Mesodermal cell (in vitro differentiated cells): ENCODE data around the gene ZNF273.

Source experiments
- H3K27ac ChIP-seq: 2 replicates; pipeline ENCODE4 v1.7.0; 2013; ENCODE audit warnings: mild to moderate bottlenecking, low read depth, low read length, moderate library complexity; ENCODE audit not compliant: severe bottlenecking
- H3K36me3 ChIP-seq: 2 replicates; pipeline ENCODE4 v1.7.1; 2013; ENCODE audit warnings: mild to moderate bottlenecking, low read length, moderate library complexity; ENCODE audit not compliant: control insufficient read depth, insufficient read depth
- H3K4me1 ChIP-seq: one replicate; pipeline ENCODE4 v1.7.1; 2013; ENCODE audit warnings: mild to moderate bottlenecking, low read length; ENCODE audit not compliant: insufficient read depth, control insufficient read depth, poor library complexity, severe bottlenecking
- H3K4me3 ChIP-seq: 2 replicates; pipeline ENCODE4 v1.7.0; 2013; ENCODE audit warnings: low read length, control low read depth, mild to moderate bottlenecking; ENCODE audit not compliant: insufficient read depth, poor library complexity, severe bottlenecking; ENCODE audit errors: extremely low read depth
- H3K9me3 ChIP-seq: 2 replicates; pipeline ENCODE4 v1.7.1; 2013; ENCODE audit warnings: mild to moderate bottlenecking, low read length, moderate library complexity; ENCODE audit not compliant: control insufficient read depth
- WGBS, 2 experiments: methylation state at CpG; one replicate each; pipeline ENCODE4 v1.1.5; 2013; ENCODE audit warnings: missing lambda C conversion rate in 2 of 2; ENCODE audit not compliant: insufficient coverage in 2 of 2; 5-methylcytosine and 5-hydroxymethylcytosine counted together

ZNF273 gene

DNA sequence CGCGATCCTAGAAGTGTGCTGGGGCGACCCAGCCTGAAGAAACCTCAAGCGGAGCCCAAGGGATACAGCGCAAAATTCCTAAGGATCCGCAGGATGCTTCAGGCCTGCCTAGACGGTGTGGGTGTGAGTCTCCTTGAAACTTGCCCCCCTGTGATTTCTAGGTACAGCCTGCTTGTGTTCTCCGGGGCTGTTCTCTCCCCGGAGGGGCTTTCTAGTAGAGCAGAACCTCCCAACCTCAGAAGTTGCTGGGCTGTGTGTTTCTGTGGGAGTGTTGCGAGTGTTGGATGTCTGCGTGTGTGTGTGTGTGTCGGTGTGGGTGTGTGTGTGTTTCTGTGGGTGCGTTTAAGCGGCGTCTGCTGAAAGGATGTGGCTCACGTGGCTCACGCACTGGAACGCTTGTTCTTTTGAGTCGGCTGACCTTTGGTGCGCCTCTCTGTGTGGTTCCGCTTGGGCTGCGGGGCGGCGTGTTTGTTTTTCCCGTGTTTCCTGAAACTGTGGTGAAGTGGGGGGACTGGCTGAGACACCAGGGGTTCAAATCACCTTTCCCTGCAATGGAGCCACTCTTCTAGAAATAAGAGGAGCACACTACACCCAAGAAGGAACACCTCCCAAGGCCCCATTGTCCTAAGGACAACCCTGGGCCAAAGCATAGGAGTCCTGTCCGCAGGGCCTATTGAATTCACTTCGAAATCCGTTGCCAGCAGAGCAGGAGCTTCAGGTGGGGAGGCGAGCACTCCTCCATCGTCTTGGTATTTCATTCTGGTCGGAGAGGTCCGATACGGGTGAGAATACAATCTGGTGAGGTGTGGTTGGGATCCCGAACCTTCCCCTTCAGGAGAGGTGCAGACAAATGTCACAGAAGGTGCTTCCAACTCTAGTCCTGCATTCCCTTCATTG lies 25.1 kb upstream of the ZNF273 start:
- no peak overlapping the region for H3K27ac ChIP-seq
- no peaks in the 10 kb centered on the region for H3K36me3 ChIP-seq
- 82 to 84% methylated on average over 29 to 33 of the region's 34 CpGs for WGBS, 2 experiments

DNA sequence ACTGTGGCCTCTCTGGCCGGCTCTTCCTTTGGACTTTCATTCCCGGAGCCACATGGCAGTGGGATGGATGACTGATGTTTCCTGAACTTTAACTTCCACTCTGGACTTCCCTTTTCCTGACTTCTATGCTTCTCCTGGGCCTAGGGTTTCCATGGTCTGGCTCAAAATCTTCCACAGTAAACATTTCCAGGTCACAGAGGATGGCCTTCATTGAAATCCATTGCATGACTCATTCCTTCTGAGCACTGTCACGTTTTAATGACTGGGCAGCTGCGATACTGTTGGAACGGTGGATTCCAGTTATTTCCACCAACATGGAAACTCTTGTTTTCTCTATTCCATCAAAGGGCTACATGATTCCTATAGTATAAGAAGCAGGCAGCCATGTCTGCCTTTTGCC lies 24.4 kb upstream of the ZNF273 start:
- Histone ChIP-seq H3K4me3 (no peak overlapping the region), H3K27ac (no peak overlapping the region), H3K4me1 (no peaks in the 10 kb centered on the region), H3K36me3 (no peaks in the 10 kb centered on the region), H3K9me3 (peaks cover 33% of the 10 kb centered on the region)
- WGBS, 2 experiments, result 82 to 91% methylated on average over 3 to 4 of the region's 5 CpGs

More for the DNA sequence above, 25.1 kb upstream of the ZNF273 start:
- Histone ChIP-seq H3K4me3 (no peak overlapping the region), H3K4me1 (no peaks in the 10 kb centered on the region), H3K9me3 (peaks cover 27% of the 10 kb centered on the region)

DNA sequence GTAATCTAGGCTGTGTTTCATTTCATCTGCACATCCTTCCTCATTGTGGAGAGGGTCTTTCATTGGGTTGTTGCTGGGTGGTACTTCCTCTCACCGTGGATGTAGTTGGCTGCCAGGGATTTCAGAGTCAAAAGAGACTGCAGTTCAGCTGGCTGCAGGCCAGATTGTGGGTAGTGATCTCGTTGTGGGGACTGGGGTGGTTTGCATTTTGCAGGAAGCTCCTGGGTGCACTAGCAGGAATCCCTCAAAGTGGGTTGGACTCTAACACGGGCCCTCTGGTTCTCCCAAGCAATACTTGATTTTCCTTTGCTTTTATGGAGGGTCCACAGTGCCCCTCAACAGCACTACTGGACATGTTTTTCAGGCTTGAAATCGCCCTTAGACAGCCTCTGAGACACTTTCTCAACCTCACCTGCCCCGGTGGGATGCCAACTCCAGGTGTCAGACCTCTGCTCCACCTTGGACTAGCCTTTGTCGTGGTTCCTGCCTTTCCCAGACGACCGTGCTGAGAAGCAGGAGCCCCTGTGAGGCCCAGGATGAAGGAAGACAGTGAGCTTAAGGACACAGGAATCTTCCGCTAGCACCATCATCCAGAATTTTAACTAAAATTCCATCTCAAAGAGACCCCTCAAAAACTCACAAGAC lies 23.9 kb upstream of the ZNF273 start:
- H3K4me3 ChIP-seq, result no peak overlapping the region
- WGBS, 2 experiments, result 68 to 72% methylated on average over 7 to 9 of the region's 9 CpGs
- H3K36me3 ChIP-seq, result no peaks in the 10 kb centered on the region
- peaks cover 34% of the 10 kb centered on the region for H3K9me3 ChIP-seq
- H3K27ac ChIP-seq, result no peak overlapping the region
- no peaks in the 10 kb centered on the region for H3K4me1 ChIP-seq

DNA sequence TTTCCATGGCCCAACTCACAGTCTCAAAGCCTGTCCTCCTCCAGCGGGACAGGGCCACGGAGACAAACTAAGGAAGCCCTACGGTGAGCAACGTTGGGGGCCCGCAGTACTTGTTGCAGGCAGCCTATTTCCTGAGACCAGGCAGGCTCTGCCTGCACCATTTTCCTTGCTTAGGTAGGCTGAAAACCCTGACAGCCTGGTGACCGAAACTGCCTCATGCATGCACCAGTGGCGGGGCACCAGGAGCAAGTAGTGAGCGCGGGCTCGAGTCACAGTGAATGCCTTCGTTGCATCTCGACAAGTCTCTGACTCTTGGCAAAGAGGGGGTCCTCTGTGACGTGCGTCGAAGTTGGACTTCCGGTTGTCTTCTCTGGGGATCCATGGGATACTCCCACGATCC lies 23.3 kb upstream of the ZNF273 start:
- Histone ChIP-seq H3K4me3 (no peak overlapping the region), H3K4me1 (no peaks in the 10 kb centered on the region), H3K36me3 (no peaks in the 10 kb centered on the region), H3K9me3 (peaks cover 34% of the 10 kb centered on the region), H3K27ac (no peak overlapping the region)
- 92 to 93% methylated on average over 17 of the region's 17 CpGs for WGBS, 2 experiments

DNA sequence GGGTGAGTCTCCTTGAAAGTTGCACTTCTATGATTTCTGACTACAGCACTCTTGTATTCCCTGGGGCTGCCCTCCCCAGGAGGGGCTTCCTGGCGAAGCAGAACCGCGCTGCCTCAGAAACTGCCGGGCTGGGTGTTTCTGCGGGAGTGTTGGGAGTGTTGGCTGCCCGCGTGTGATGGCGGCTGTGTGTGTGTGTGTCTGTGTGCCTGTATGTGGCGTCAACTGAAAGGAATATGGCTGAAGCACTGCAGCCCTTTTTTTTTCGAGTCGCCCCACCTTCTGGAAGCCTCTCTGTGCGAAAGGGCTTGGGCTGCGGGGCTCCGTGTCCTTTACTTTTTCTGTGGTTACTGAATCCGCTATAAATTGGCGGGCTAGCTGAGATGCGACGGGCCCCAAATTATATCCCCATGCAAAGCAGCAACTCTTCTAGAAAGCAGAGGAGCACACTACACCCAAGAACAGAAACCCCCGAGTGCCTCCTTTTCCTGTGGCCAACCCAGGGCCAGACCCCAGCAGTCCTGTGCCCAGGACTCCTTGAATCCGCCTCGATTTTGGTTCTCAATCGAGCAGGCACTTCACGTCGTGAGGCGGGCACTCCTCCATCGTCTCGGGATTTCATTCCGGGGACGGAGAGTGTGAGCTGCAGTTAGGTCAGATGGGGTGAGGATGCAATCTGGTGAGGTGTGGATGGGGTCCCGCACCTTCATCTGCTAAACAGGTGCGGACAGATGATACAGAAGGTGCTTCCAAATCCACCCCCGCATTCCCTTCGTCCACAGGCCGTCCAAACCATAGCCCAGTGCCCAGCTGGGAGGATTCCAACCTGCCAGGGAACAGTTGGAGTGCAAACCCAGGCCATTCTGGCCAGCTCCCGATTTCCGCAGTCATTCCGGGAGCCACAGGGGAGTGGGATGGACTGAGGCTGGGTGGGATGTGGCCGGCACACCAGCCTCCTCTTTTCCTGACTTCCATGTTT lies 22.5 kb upstream of the ZNF273 start:
- H3K9me3 ChIP-seq, result peaks cover 31% of the 10 kb centered on the region
- no peaks in the 10 kb centered on the region for H3K36me3 ChIP-seq
- H3K27ac ChIP-seq, result no peak overlapping the region

DNA sequence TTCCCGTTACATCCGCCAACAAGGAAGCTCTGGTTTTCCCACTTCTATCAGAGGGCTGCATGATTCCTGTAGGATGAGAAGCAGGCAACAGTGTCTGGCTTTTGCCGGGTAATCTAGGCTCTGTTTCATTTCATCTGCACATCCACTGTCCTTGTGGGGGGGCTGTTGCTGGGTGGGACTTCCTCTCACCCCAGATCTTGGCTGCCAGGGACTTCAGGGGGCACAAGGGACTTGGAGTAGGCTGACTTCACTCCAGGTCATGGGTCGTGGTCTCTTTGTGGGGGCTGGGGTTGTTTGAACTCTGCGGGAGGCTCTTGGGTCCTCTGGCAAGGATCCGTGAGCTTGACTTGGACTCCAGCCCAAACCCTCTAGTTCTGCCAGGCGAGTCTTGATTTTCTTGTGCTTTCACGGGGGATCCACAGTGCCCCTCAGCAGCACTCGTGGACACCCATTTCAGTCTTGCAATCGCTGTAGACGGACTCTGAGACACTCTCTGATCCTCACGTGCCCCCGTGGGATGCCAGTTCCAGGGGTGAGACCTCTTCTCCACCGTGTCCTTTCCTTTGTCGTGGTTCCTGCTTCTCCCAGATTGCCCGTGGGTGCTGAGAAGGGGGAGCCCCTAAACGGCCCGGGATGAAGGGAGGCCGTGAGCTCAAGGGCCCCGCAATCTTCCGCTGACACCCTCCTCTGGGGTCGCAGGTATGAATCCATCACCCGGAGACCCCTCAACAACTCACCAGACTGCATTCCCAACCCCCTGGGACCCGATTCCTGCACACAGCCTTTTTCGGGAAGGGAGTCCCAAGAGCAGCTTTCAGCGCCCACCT lies 21.4 kb upstream of the ZNF273 start:
- Histone ChIP-seq H3K9me3 (peaks cover 31% of the 10 kb centered on the region), H3K36me3 (no peaks in the 10 kb centered on the region), H3K4me3 (no peak overlapping the region), H3K4me1 (no peaks in the 10 kb centered on the region), H3K27ac (no peak overlapping the region)
- WGBS, 2 experiments, result 92 to 93% methylated on average over 24 of the region's 26 CpGs

More for the DNA sequence above, 22.5 kb upstream of the ZNF273 start:
- no peak overlapping the region for H3K4me3 ChIP-seq
- H3K4me1 ChIP-seq, result no peaks in the 10 kb centered on the region
- WGBS, 2 experiments, result 88 to 89% methylated on average over 8 to 32 of the region's 38 CpGs

DNA sequence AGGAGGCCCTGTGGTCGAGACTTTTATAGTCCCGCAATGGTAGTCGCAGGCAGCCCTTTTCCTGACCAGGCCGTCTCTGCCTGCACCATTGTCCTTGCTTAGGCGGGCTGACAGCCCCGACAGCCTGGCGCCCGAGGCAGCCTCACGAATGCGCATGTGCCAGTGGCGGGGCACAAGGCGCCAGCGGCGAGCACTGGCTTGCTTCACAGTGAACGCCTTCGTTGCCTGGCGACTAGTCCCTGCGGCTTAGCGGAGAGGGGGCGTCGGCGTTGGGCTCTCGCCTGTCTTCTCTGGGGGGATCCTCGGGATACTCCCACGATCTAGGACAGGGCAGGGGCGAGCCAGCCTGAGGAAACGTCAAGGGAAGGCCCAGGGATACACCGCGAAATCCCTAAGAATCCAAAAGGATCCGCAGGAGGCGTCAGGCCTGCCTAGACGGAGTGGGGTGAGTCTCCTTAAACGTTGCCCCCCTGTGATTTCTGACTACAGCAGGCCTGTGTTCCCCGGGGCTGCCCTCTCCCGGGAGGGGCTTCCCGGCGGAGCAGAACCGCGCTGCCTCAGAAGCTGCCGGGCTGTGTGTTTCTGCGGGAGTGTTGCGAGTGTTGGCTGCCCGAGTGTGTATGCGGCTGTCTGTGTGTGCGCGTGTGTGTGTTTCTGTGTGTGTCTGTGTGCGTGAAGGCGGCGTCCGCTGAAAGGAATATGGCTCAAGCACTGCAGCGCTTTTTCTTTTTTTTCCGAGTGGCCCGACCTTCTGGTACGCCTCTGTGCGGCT lies 20.5 kb upstream of the ZNF273 start:
- Histone ChIP-seq H3K4me1 (no peaks in the 10 kb centered on the region), H3K27ac (no peak overlapping the region), H3K36me3 (no peaks in the 10 kb centered on the region), H3K9me3 (peaks cover 31% of the 10 kb centered on the region), H3K4me3 (no peak overlapping the region)
- 86 to 90% methylated on average over 46 to 51 of the region's 55 CpGs for WGBS, 2 experiments

DNA sequence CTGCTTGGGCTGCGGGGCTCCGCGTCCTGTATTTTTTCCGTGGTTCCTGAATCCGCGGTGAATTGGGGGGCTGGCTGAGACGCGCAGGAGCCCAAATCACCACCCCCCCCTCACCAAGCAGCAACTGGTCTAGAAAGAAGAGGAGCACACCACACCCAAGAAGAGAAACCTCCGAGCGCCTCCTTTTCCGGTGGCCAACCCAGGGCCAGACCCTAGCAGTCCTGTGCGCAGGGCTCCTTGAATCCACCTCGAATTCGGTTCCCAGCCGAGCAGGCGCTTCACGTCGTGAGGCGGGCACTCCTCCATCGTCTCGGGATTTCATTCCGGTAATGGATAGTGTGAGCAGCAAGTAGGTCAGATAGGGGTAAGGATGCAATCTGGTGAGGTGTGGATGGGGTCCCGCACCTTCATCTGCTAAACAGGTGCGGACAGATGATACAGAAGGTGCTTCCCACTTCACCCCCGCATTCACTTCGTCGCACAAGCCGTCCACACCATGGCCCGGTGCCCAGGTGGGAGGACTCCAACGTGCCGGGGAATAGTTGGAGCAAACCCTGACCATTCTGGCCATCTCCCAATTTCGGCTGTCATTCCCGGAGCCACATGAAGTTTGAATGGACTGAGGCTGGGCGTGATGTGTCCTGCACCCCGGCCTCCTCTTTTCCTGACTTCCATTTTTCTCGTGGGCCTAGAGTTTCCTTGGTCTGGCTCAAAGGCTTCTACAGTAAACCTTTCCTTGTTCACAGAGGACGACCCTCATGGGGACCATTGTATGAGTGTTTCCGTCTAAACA lies 19.8 kb upstream of the ZNF273 start:
- no peak overlapping the region for H3K4me3 ChIP-seq
- WGBS, 2 experiments, result 89 to 93% methylated on average over 22 to 32 of the region's 38 CpGs
- H3K9me3 ChIP-seq, result peaks cover 26% of the 10 kb centered on the region
- no peak overlapping the region for H3K27ac ChIP-seq
- no peaks in the 10 kb centered on the region for H3K36me3 ChIP-seq
- H3K4me1 ChIP-seq, result no peaks in the 10 kb centered on the region
